DOHH2 (cell line): ENCODE data around the gene TBL1XR1.
"Not testable (repeated sequence)": the region's sequence is repeated elsewhere in the genome, so short reads cannot be mapped to it uniquely, and the experiment has no call there.

Experiments used
- H3F3A ChIP-seq: fragments of 200-600 bp; sonication (generic), shearing (Covaris generic); 2 replicates; pipeline ENCODE4 v1.6.0; 2016; ENCODE audit warnings: antibody characterized with exemption, mild to moderate bottlenecking; ENCODE audit not compliant: control insufficient read depth, insufficient read depth
- H3K27ac ChIP-seq: fragments of 200-600 bp; sonication (generic); 2 replicates; pipeline ENCODE4 v1.5.1; 2014; ENCODE audit warnings: low read depth, mild to moderate bottlenecking, low read length, moderate library complexity
- H3K27me3 ChIP-seq: fragments of 200-600 bp; sonication (generic); 2 replicates; pipeline ENCODE4 v1.6.1; 2014; ENCODE audit warnings: mild to moderate bottlenecking, low read length, mixed read lengths; ENCODE audit not compliant: control insufficient read depth
- H3K36me3 ChIP-seq: fragments of 200-600 bp; sonication (generic); 2 replicates; pipeline ENCODE4 v1.6.1; 2014; ENCODE audit warnings: mild to moderate bottlenecking, low read length, moderate library complexity, mixed read lengths; ENCODE audit not compliant: control insufficient read depth
- H3K4me1 ChIP-seq: fragments of 200-600 bp; sonication (generic); 2 replicates; pipeline ENCODE4 v1.6.1; 2014; ENCODE audit warnings: mild to moderate bottlenecking, low read length, mixed read lengths; ENCODE audit not compliant: control insufficient read depth
- H3K4me2 ChIP-seq: fragments of 200-600 bp; sonication (generic); 2 replicates; pipeline ENCODE4 v1.6.0; 2014; ENCODE audit warnings: mild to moderate bottlenecking, low read length, moderate library complexity
- H3K4me3 ChIP-seq: fragments of 200-600 bp; sonication (generic); 2 replicates; pipeline ENCODE4 v1.5.1; 2014; ENCODE audit warnings: mild to moderate bottlenecking, low read length, mixed read lengths
- H3K79me2 ChIP-seq: fragments of 200-600 bp; sonication (generic); 2 replicates; pipeline ENCODE4 v1.6.1; 2014; ENCODE audit warnings: mild to moderate bottlenecking, low read length, mixed read lengths; ENCODE audit not compliant: control insufficient read depth
- H3K9me2 ChIP-seq: fragments of 200-600 bp; sonication (generic); replicated peaks from 2 replicates; pipeline ENCODE4 v1.6.1; 2014; ENCODE audit warnings: mild to moderate bottlenecking, low read length, mixed read lengths; ENCODE audit not compliant: control insufficient read depth
- H3K9me3 ChIP-seq: fragments of 200-600 bp; sonication (generic); 2 replicates; pipeline ENCODE4 v1.6.1; 2014; ENCODE audit warnings: antibody characterized with exemption, low read length, mixed read lengths; ENCODE audit not compliant: control insufficient read depth, insufficient read depth
- H4K20me1 ChIP-seq: fragments of 200-600 bp; sonication (generic); 2 replicates; pipeline ENCODE4 v1.6.0; 2014; ENCODE audit warnings: low read depth, mild to moderate bottlenecking, antibody characterized with exemption, low read length, moderate library complexity; ENCODE audit not compliant: control insufficient read depth, insufficient read depth
- EZH2phosphoT487 ChIP-seq: fragments of 200-600 bp; sonication (generic); IDR thresholded peaks from 2 replicates; pipeline ENCODE4 v1.6.1; 2017; ENCODE audit warnings: borderline replicate concordance, mild to moderate bottlenecking, antibody characterized with exemption, low read length, moderate library complexity, mixed read lengths
- TF ChIP-seq, protein P1 (sequence below): fragments of 200-600 bp; sonication (generic); IDR thresholded peaks from one replicate; pipeline ENCODE4 v1.5.1; 2014; ENCODE audit warnings: antibody characterized with exemption, mild to moderate bottlenecking, low read depth, low read length; ENCODE audit not compliant: poor library complexity, severe bottlenecking

TBL1XR1 gene

GRCh38 chr3:177203689-177204395 is 6.6 kb upstream of the TBL1XR1 start:
- no peaks in the 10 kb centered on the region for H3K79me2 ChIP-seq
- no peaks in the 10 kb centered on the region for H3K9me2 ChIP-seq
- TF ChIP-seq, protein P1, sequence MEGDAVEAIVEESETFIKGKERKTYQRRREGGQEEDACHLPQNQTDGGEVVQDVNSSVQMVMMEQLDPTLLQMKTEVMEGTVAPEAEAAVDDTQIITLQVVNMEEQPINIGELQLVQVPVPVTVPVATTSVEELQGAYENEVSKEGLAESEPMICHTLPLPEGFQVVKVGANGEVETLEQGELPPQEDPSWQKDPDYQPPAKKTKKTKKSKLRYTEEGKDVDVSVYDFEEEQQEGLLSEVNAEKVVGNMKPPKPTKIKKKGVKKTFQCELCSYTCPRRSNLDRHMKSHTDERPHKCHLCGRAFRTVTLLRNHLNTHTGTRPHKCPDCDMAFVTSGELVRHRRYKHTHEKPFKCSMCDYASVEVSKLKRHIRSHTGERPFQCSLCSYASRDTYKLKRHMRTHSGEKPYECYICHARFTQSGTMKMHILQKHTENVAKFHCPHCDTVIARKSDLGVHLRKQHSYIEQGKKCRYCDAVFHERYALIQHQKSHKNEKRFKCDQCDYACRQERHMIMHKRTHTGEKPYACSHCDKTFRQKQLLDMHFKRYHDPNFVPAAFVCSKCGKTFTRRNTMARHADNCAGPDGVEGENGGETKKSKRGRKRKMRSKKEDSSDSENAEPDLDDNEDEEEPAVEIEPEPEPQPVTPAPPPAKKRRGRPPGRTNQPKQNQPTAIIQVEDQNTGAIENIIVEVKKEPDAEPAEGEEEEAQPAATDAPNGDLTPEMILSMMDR, result no peak
- TF ChIP-seq EZH2phosphoT487, result no peak
- H3K9me3 ChIP-seq, result peaks cover 2% of the 10 kb centered on the region; the same call in 1 of the 2 replicates
- no peaks in the 10 kb centered on the region for H3K27me3 ChIP-seq
- H4K20me1 ChIP-seq, result no peaks in the 10 kb centered on the region
- H3K4me1 ChIP-seq, result peaks cover 17% of the 10 kb centered on the region
- H3K4me3 ChIP-seq, result no peak overlapping the region
- no peak overlapping the region for H3K27ac ChIP-seq
- no peaks in the 10 kb centered on the region for H3K36me3 ChIP-seq
- no peaks in the 10 kb centered on the region for H3F3A ChIP-seq
- H3K4me2 ChIP-seq, result no peak overlapping the region

- not testable (repeated sequence) for H3K27ac ChIP-seq, H3K4me2 ChIP-seq, H3K9me2 ChIP-seq
Observed at GRCh38 chr3:177203016-177203415, 5.7 kb upstream of the TBL1XR1 start.

GRCh38 chr3:177201700-177202397 is 4.6 kb upstream of the TBL1XR1 start:
- Histone ChIP-seq H3K4me3 (no peak overlapping the region), H3K27me3 (no peaks in the 10 kb centered on the region), H3K4me1 (peaks cover 27% of the 10 kb centered on the region), H3K36me3 (no peaks in the 10 kb centered on the region), H4K20me1 (no peaks in the 10 kb centered on the region), H3K27ac (no peak overlapping the region), H3K4me2 (peak overlapping the region; percentile 35), H3F3A (peaks cover 5% of the 10 kb centered on the region; the same call in 1 of the 2 replicates), H3K9me2 (no peaks in the 10 kb centered on the region), H3K79me2 (peaks cover under 1% of the 10 kb centered on the region; the same call in 1 of the 2 replicates), H3K9me3 (peaks cover 2% of the 10 kb centered on the region; the same call in 1 of the 2 replicates)
- TF ChIP-seq, protein P1, result no peak
- TF ChIP-seq EZH2phosphoT487, result no peak

More at GRCh38 chr3:177203016-177203415, 5.7 kb upstream of the TBL1XR1 start:
- H3K27me3 ChIP-seq, H3K4me3 ChIP-seq, H3F3A ChIP-seq, H3K79me2 ChIP-seq, H3K9me3 ChIP-seq, H4K20me1 ChIP-seq, H3K36me3 ChIP-seq: not testable (repeated sequence)
- peaks cover 25% of the 10 kb centered on the region for H3K4me1 ChIP-seq

DNA sequence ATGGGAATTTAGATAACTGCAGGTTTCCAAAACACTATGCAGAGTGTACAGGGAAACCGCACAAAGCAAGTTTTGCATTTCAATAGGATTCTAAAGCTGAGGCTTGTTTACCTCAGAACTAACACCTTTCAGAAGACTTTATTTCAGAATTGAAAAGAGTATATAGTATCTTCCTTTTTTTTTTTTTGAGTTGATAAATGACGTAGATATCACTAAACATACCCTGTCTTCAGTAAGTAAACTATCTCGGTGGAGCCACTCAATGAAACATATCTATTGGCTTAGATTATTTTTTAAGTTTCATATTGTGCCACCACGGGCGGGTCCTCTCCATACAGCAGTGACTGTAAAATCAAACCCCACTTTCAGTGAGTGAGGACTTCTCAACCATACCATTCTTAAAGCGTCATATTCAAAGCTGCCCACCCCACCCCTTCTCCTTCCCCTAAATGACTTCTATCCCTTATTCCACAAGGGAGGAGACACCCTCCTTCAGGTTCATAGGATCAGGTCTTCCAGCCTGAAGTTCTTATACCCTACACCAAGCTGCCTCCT is 2.0 kb upstream of the TBL1XR1 start:
- H3K36me3 ChIP-seq, result peaks cover 21% of the 10 kb centered on the region
- H4K20me1 ChIP-seq, result peaks cover 8% of the 10 kb centered on the region
- TF ChIP-seq, protein P1, result no peak
- TF ChIP-seq EZH2phosphoT487, result no peak
- peaks cover 7% of the 10 kb centered on the region; the same call in 1 of the 2 replicates for H3F3A ChIP-seq
- peak overlapping the region; percentile 81 for H3K4me3 ChIP-seq
- peak overlapping the region; percentile 98 for H3K27ac ChIP-seq
- H3K4me1 ChIP-seq, result peaks cover 36% of the 10 kb centered on the region
- H3K9me2 ChIP-seq, result no peaks in the 10 kb centered on the region
- H3K4me2 ChIP-seq, result peak overlapping the region; percentile 87
- peaks cover 2% of the 10 kb centered on the region; the same call in 1 of the 2 replicates for H3K9me3 ChIP-seq
- H3K79me2 ChIP-seq, result peaks cover 26% of the 10 kb centered on the region
- no peaks in the 10 kb centered on the region for H3K27me3 ChIP-seq
